HG02852 (cell line): ENCODE results near the gene XPR1.

Experiments used
- ATAC-seq: cut with Tn5 transposase; IDR thresholded peaks from one replicate; pipeline ENCODE4 v1.9.1; 2021; ENCODE audit warnings: mild to moderate bottlenecking, moderate library complexity; ENCODE audit not compliant: unreplicated experiment

XPR1 gene

DNA sequence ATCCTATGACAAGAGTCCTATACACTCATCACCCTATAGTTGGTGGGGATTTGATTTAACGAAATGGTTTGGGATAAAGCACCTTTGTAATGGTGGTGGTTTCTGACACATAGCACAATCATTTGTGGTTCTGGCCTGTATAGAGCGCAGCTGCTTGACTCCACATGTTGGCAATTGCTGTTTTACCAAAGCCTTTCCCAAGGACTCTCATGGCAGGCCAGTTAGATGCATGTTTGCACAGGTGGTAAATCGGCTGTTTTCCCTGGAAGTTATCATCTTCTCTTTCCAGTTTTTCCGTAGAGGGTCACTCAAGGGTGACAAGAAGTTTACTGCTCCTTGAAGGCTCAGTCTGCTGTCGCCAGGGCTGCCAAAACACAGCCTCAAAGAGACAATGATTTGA lies 17.1 kb upstream of the XPR1 start:
- ATAC-seq: no peak

DNA sequence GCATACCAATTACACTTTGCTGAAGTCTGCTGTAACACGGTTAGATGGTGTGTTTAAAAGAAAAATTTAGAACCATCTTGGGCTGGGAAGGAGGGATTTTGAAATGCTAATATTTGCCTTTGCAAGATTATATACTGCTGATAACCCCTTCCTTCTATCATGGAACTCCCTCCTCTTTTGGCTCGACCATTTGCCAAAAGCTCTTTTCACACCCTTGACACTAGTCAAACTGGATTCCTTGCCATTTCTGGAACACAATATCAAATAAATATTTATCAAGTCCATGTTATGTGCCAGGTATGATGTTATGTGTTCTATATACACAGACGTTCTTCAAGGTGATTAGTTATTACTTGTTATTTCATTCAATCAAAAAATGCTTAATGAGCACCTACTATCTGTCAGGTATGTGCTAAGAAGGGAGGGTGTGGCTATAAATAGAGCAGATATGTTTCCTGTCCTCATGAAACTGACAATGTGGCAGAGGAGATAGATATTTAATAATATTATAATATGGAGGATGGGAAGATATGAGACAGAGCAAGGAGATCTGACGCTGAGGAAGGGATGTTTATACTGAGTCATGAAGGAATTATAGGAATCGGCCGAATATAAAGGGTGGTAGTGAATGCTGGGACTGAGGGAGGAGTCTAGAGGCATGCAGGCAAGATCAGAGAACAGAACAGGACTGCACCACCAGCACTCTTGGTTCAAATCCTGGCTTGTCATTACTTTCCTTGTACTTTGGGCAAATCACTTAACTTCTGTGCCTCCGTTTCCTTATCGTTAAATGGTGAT lies 16.1 kb upstream of the XPR1 start:
- no peak for ATAC-seq

DNA sequence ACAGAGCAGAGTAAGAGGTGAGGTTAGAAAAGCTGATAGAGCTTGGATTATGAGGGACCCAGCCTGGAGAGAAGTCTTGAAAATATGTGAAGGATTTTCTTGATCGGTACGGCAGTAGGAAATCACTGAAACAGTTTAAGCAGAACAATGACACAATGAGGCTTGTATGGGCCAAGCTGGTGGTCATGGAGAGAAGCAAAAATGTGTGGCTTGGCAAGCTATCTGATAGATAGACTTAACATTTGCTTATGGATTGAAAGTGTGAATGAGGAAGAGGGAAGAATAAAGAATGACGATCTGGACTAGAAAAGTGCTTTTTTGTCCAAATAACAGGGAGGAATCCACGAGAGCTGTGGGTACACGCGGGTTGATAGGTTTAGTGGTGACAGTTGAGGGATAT lies 15.4 kb upstream of the XPR1 start:
- no peak for ATAC-seq

DNA sequence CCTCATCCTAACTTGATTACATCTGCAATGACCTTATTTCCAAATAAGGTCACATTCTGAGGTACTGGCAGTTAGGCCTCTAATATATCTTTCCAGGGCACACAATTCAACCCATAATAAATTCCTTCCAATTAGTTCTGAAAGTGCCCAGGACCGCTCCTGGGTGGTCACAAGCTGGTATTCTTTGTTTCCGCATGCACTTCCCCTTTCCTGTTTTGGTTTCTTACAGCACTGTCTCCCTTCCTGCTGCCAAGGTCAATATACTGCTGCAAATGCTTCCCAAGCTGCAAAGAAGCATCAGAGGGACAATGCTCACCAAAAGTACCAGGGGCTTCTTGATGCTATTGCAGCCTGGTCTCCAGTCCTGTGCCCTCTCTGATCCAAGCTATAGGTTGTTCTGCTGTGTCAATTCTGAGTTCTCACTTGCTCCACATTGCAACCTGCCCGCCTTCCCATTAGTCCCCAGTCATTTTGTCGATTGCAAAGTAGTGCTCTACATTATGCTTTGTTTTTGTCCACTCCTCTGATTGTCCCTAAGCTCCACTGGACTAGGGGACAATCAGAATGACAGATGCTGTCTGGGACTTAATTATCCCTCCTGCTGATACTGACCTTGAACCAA lies 13.9 kb upstream of the XPR1 start:
- ATAC-seq: no peak

DNA sequence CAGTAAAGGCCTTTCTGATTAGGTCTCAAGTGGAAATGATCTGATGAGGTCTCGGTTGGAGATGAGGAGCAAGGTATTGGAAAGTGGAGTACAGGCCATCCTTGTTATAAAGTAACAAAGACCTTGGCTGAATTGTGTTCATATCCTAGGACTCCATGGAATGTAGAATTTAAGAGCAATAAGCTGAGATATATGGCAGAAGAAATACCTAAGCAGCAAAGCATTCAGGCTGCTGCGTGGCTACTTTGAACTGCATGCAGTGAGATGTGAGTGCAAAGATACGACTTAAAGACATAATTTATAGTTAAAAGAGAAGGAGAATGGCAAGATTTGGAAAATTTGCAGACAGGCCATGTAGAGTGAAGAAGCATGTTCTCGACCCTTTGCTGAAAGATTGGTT lies 11.2 kb upstream of the XPR1 start:
- no peak for ATAC-seq

DNA sequence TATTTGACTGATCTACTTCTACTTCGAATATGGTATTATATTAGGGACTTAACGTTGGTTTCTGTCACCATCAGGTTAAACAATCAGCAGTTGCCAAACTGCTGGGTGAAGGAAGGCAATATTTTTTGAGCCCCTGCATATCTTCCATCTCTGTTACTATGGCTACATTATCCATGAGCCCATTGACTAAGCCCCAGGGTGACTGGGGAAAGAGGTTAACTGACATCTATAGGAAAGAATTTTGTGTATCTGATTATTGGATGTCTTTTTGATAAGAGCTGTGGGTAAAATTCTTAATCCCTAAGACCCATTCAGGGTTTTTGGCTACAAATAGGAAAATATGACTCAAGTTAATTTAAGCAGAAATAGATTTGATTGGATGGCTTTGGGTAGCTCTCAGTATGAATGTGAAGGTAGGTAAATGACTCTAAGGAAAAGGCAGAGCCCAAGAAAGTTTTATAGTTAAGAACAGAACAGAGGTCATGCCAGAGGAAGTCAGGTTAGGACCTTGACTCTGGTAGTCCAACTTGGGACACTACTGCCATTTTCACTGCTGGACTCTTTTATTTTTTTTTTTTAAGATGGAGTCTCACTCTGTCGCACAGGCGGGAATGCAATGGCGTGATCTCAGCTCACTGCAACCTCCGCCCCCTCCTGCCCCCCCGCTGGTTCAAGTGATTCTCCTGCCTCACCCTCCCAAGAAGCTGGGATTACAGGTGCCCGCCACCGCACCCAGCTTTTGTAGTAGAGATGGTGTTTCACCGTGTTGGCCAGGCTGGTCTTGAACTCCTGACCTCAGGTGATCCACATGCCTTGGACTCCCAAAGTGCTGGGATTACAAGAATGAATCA lies 8.9 kb upstream of the XPR1 start:
- ATAC-seq: no peak

DNA sequence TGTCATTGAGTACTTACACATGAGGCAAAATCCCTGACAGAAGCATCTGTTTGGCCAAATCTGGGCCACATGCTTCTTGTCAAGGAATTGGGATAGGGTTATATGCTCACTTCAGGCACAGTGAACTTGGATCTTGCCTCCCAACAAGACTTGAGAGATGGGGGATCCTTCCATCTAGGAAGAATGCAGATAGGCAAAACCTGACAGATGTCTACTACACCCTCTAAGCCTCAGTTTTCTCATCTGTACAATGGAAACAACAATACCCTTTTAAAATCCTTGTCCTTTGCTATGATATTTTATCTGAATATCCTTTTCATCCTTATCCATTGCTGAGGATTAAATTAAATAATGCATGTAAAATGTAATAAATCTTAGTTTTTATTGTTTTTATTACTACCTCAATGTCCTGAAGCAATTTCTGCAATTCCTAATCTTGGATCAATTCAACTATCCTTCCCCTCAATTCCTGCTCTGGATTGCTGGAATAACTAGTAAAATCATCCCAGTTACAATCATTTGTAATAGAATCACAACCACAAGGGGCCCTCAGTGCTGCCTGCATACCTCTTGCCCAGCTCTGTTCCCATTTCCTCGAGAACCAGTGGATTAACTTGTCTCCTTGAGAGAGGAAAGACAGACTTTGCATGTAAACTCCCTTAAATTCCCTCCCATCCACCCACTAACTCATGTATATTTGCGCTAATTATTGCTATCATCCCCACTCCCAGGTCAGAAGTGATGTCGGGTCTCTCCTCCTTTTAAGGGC lies 8.1 kb upstream of the XPR1 start:
- no peak for ATAC-seq

DNA sequence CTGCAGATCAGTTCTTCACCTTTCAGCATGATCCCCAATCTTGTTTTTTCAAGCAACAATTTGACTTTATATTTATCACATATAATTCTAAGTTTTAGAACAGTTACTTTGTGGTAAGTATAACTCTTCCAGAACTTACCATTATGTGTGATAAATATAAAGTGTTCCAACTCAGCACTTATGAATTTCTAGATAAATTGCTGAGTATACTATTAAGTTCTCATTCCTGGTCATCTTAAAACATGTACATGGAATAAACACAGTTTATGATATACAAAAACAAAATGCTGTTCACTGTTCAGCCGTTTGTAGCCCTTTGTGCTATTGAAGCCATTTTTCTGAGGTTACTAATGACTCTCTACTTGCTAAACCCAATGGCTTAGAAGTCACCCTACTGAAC lies 5.1 kb upstream of the XPR1 start:
- no peak for ATAC-seq

DNA sequence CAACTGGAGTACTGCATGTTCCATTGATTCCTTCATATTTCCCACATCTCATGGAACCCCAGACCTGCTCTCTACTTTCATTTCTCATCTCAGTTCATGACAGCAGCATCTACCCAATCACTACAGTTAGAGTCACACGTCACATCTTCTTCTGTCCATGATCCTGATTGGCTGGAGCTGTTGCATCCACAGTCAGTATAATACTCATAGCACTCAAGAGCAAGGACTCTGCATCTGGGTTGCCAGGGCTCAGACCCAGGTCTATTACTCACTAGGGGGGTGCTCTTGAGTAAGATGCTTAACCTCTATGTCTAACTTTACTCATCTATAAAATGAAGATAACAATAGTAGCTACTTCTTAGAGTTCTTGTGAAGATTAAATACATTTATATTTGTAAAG lies 4.4 kb upstream of the XPR1 start:
- ATAC-seq: no peak

DNA sequence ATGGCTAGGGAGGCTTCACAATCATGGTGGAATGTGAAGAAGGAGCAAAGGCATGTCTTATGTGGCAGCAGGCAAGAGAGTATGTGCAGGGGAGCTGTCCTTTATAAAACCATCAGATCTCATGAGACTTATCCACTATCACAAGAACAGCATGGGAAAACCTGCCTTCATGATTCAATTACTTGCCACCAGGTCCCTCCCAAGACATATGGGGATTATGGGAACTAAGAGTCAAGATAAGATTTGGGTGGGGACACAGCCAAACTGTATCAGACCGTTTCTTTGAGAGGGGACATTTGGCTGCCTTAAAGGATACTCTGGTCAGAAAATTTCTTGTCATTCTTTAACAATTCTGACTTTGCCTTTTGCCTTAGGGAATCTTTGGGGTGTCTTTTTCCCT lies 3.2 kb upstream of the XPR1 start:
- ATAC-seq: no peak

DNA sequence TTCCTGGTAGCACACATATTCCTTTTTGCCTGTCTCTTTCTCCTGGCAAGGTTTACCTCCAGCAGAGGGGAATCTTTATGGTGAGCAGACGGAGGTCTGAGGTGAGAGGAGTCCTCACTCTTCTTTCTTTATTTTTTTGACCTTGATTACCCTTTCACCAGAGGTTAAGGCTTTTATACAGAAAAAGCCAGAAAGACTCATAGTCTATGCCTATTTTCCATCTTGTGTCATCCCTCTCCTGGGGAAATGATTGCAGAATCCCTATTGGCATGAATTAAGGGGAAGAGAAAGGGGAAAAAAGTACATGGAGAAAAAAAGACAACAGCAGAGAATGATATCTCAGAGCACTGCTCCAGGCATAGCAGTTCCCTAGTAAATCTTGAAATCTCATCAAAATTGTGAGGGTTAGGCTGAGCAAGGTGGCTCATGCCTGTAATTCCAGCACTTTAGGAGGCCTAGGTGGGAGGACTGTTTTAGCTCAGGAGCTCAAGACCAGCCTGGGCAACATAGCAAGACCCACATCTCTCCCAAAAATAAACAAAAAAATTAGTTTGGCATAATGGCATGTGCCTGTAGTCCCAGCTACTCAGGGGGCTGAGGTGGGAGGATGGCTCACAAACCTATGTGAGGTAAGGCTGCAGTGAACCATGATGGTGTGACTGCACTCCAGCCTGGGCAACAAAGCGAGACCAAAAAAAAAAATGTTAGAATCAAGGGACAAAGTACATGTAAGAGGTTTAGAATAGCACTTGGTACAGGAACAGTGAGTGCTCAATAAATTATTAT lies 1.2 kb upstream of the XPR1 start:
- ATAC-seq: no peak

DNA sequence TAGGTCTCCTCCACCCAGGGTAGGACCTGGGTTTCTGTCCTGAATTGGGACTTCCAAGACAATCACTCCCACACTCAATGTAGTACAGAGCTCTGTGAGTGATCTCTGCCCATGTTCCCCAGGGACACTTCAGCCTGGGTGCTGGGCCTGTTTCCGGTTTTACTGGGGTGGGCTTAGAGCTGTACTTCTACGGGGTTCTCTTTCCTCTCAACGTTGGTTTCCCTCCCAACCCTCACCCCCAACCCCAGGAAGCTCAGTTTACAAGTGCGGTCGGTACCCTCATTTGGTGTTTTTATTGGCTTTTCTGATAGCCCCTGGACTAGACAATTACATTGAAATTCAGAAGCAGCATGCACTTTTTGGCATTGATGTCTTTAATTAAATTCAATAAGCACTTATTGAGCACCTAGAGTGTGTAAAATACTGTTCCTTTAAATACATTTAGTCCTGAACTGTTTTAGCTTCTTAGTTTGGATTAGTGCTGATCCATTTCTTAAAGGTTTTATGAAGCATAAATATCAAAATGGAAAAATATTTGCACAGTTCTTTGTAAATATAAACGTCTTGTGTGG lies 542 bp upstream of the XPR1 start:
- no peak for ATAC-seq

DNA sequence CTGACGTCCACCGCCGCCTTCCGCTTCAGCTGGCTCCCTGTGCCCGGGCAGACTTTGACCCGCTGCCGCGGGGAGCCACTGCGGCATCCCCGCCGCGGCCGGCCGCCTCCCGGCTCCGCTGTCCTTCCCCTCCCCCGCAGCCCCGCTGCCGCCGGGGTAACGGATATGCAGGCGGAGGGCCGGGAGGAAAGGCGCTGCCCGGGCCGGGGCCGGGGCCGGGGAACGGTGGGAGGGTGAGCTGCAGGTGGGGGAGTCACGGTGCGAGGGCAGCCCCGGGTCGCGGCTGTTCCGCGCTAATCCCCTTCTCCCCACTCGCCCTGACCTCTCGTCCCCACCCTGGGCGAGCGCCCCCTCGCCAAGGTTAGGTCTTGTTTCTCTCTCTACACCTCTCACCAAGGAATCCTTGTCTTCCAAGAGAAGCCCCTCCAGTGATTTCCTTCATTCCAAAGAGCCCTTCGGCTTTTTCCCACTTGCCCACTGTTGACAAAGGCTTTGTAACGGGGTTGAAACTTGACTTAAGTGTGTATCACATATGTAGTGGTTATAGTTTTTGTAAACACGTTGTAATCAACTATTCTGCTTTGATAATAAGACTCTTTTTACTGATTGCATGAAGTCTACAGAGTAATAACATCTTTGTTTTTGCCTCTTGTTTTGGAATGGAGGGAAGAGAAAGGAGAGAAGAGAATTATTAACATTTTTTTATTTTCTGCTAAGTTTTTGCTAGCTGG lies 669 bp downstream of the XPR1 start:
- peak; percentile 43 for ATAC-seq

DNA sequence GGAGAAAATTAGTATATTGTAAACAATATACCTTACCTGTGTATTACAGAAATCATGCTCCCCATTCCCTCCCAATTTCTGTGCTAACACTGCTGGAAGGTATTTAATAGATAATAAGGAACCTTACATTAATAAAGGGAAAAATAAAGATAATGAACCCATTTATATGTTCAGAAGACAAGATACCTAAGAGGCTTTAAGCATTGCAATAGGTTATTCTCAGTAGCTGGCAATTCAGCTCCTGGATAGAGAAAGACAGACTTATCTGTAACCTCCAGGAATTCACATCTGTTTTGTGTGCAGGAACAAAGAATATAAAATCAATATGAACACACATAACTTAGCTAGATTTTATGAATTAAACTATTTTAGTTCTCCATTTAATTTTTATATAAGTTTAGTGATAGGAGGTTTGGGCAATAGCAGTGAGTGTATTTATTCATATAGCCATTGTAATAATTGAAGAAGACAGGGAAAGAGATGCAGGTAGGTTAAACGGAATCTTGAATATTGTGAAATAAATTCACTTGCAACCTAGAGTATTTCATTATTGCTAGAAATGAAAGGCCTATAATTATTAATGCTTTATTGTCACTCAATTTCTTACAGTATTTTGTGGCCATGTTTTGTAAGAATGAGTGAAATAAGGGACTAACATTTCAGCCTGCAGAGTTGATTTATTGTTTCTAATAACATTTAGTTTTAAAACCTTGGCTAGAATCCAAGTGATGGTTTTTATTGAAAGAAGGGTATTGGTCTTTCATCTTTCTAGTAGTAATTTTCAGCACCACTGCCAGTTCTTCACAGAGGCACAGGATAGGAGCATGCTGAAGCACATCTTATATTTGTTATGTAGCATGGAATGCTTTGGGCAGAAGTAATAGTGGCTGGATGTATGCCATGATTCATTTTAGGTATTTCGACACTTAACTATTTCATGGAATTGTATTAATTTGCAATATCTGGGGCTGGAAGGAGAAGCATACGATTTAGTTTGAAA lies 1.5 kb downstream of the XPR1 start:
- ATAC-seq: no peak

DNA sequence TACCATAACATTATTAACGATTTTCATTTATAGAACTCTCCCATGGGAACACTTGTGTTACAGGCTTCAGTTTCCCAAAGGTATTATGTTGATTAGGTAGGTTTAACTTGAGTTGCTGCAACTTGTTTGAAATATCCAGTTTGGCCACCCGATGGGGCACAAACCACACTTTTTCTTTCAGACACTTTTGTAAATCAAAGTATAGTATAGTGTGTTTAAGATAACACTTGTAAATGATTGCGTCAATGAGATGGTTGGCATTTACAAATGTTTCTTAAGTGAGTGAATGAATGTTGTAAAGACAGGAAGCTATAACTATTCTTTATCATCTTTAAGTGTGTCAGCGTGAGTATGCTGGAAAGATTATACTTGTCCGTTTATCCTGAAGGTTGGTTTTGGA lies 4.3 kb downstream of the XPR1 start:
- ATAC-seq: no peak

DNA sequence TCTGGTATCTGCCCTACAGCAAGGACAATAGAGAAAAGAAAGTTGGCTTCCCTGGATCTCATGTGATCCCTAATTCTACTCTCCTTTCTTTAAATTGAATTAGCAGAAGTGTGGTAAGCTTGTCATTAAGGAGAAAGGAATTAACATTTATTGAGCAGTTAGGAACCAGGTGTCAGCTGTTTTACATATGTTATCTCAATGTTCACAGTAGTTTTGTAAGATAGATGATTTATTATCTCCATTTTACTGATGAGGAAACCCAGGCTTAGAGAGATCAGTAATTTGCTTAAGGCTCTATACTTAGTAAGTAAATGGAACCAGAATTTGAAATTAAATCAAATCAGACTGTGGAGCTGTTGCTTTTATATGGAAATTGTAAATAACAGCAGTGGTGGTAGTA lies 8.0 kb downstream of the XPR1 start:
- ATAC-seq: no peak

DNA sequence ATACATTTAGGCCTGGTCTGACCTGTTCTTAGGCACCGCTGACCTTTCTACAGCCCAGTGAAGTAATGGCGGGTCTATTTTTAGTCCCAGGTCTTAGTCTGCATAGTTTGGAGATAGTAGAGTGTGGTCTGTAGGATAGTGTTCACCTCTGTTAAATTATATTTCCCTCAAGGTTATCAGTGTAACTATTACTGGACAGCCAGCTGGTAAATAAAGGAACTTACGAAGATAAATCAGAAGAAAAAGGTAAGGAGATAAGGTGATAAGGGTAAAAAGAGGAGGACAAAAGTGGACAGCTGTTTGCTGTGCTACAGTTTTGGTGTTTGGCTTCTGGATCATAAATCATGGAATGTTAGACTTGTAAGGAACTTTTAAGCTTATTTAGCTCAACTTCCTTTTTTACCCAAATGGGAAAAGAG lies 8.7 kb downstream of the XPR1 start:
- no peak for ATAC-seq

DNA sequence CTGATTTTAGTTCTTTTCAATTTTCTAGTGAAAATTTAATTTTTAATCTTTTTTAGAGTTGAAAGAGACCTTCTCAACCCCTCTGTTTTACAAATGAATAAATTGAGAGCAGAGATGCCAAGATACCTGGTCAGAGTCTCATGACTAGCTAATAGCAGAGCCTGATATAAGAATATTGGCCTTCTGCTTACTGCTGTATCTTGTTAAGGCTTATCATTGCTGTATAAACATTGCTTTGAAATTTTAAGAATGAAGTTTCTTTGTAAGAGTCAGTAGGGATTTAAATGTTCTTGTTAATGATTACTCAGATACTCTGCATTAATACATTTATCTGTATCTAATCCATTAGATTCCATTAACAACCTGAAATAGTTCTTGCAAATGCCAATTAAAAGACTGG lies 9.8 kb downstream of the XPR1 start:
- ATAC-seq: no peak
